Endothelial cell of hepatic sinusoid (primary cell): Measurements from ENCODE around the gene CCNL2.

Source experiments
- in situ Hi-C: cut with HindIII; loops from 2 replicates; pipeline ENCODE4 v1.10.0; 2017; ENCODE audit warnings: low sequenced_read_pairs

CCNL2 gene

DNA sequence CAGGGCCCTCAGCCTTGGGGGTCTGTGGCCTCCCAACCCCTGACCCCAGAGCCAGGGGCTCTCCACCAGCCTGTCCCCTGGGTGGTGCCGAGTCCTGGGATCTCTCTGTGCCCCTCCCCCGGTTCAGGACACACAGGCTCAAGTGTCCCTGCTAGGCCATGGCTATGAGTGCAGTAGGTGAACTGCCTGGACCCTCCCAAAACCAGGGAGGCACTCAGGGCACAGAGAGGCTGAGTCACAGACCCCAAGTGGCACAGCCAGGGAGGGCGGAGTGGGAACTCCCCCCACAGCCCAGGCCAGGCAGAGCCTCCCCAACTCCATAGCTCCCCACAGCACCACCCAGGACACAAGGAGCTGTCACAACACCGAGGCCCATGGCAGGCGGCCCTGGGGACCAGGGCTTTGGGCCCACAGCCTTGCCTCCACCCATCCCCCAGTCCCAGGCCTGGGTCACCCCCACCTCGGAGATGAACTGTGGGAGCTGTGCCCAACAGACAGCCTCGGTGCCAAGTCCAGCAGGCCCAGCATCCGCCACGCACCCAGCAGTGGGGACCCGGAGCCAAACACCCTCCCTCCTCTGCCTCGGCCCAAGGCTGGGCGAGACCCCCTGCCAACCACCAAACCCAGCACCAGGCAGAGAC lies 53.2 kb downstream of the CCNL2 start:
- in situ Hi-C loops: no loop called here

DNA sequence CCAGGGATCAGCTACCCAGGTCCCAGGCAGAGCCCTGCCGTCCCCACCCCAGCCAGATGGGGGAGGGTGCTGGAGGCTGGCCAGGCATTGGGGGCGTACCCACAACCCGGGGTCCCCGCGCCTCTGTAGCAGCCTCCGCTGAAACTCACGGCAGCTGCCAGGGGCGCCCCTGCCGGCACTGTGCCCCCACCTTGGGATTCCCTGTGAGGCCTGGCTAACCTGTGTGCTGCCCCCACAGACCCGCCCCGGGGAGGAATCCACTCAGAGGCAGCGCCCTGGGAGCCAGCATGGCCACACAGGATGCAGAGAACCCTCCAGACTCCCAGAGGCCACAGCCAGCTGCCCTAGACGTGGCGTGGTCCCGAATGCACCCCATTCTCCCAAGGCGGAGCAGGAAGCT lies 53.8 kb downstream of the CCNL2 start:
- in situ Hi-C loops: no loop called here

DNA sequence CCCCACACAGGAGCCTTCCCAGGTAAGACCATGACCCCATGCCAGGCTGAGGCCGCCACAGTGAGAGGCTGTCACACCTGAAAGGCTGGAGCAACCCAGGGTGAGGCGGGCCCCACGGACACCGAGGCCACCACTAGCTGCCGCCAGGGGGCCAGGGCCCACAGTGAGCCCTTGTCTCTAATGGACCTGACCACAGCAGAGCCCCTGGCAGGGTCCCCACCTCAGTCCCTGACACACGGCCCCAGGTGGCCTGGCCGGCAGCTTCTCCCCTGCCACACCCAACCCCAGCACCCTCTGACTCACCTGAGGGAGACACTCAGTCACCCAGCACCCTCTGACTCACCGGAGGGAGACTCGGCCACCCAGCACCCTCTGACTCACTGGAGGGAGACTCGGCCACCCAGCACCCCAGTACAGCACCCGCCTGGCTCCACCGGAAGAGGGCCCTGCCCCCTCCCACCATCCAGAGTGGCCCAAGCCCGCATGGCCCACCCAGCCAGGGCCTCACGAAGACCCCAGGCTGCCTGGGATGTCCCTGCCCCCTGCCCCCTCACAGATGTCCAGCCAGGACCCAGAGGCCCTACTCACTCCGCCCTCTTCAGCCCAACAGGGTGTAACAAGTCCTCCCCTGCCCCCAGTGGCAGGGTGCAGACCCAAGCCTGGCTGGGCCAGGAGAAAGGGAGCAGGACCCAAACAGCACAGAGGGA lies 54.3 kb downstream of the CCNL2 start:
- in situ Hi-C loops: no loop called here

DNA sequence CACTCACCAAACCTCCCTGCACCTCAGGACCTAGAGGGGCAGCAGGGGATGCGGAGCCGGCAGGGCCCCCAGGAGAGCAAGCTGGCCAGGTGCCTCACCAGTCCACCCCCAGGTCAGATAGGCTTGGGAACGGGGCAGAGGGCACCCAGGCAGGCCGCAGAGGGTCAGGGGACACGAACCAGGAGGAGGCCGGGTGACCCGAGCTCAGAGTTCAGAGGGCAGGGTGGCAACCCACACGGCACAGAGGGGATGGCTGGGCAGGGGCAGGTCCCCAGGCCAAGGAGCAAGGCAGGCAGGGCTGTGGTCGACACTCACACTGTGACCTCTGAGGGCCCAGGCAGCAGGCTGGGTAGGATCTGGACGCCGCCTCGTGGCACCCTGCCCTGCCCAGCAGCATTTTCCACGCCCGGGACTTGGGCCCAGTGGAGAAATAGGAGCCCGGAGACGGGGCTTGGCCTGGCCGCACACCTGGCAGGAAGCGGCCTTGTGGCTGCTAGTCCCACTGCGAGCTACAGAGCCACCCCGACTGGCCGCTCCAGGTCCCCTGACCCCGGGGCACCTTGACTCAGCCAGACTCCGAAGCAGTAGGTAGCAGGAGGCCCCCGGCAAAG lies 55.2 kb downstream of the CCNL2 start:
- in situ Hi-C loops: no loop called here

DNA sequence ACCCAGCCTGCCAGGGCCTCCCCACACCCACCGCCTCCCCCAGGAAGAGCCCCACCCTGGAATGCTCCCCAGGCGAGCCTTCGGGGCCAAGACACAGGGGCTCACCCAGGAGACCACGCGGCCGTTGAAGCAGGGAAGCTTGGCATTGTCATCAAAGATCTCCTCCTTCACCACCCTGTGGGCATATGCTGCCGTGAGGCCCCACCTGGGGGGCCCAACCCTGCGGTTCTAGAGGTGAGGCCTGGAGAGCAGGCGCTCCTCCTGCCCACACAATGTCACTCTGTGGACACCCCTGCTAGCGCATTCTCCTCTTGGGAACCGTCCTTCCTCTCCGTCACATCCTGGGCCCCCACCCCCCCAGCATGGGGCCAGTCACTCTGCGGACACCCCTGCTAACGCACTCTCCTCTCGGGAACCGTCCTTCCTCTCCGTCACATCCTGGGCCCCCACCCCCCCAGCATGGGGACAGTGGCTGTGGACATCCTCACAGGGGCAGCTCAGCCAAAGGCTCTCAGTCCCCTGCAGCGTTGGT lies 56.5 kb downstream of the CCNL2 start:
- in situ Hi-C loops: no loop called here

DNA sequence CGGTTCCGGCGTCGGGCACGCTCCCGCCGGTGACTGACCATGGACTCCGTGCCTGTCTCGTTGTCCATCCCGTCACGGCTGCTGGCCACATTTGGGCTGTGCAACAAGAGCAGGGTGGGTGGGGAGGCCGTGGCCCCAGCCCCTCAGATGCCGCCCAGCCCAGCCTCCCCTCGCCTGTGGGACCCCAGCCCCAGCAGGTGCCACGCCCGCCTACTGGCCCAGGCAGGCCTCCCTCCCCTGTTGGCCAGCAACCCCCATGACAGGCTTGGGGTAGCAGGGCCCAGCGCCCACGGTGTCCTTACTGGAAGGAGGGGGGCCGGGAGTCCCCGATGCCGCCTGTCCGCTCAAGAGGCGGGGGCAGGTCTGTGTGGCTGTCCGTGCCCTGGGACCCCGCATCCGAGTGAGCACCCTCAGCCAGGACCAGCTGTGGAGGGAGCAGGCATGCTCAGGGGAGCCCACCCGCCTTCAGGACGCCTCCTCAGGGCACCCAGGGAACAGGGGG lies 57.0 kb downstream of the CCNL2 start:
- in situ Hi-C loops: no loop called here

DNA sequence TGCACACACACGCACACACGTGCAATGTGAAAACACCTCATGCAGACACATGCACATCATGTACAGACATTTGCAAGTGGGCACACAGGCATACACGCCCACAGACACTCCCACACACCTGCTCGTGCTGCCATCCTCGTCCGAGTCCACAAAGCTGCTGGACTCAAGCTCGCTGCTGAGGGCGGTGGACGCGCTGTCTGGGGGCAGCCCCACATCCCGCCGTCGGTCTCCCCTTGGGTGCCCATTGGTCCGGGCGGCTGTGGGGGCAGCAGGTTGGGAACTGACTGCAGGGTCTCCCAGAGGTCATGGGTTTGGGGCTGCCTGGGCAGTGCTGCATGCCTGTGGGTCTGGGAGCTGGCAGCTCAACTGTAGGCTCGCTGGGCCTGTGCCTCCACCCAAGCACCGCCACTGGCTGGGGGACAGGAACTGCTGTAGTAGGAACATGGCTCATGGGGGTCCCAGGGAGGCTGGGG lies 57.5 kb downstream of the CCNL2 start:
- in situ Hi-C loops: no loop called here

DNA sequence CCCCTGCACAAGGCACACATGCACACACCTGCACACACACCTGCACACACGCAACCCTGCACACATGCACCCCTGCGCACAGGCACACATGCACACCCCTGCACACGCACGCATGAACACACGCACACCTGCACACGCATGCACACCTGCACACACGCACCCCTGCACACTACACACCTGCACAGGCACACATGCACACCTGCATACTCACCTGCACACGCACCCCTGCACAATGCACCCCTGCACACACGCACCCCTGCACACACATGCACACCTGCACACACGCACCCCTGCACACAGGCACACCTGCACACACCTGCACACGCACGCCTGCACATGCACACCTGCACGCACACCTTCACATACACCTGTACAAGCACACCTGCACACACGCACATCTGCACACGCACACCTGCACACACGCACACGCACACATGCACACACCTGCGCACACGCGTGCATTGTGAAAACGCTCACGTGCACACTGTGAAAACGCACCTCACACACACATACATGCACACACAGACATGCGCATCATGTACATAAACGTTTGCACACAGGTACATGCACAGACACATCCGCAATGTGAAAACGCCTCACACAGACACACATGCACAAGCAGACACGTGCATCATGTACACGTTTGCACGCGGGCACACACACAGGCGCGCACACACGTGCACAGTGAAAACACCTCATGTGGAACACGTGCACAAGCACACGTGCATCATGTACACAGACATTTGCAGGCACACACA lies 58.2 kb downstream of the CCNL2 start:
- in situ Hi-C loops: no loop called here

DNA sequence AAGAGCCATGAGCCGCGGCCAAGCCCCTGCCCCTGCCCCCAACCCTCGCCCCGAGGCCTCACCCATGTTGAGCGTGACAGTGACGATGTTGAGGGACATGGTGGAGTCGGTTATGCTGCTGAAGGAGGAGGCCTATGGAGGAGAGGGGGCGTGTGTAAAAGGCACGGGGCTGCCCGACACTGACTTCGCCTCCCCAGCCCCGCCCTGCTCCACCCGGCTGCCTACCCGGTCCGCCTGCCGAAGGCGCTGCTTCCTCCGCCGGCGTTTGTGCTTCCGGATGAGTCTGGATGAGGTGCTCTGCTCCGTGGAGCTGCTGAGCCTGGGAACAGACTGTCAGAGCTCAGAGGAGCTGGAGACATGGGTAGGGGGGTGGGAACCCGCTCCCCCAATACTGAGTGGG lies 59.0 kb downstream of the CCNL2 start:
- in situ Hi-C loops: no loop called here

DNA sequence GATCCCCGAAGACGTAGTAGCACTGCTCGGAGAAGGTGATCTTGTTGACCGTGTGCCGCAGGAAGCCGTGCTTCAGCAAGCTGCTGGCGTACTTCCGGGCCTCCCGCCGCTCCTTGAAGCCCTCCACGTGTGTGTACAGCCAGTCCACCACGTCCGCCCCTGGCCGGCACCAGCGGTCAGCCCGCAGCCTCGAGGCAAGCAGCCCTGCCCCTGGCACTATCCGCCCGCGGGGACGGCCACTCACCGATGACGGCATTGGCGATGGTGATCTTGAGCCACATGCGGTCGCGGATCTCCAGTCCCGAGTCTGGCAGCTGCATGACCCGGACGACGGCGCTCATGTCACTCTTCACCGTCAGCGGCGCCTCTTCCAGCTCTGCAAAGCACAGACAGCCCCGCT lies 60.9 kb downstream of the CCNL2 start:
- in situ Hi-C loops: no loop called here

DNA sequence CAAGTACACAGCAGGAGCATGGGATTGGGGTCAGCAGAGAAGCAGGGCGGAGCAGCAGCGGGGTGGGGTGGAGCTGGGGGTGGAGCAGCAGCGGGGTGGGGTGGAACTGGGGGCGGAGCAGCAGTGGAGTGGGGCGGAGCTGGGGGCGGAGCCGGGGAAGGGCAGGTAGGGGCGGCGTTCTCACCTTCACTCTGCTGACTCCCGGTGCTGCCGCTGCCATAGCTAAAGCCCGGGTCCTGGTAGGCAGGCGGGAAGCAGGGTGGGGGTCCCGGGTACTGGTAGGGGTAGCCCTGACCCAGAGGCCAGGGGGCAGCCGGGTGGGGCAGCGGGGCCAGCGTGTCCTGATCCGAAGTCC lies 61.4 kb downstream of the CCNL2 start:
- in situ Hi-C loops: no loop called here

DNA sequence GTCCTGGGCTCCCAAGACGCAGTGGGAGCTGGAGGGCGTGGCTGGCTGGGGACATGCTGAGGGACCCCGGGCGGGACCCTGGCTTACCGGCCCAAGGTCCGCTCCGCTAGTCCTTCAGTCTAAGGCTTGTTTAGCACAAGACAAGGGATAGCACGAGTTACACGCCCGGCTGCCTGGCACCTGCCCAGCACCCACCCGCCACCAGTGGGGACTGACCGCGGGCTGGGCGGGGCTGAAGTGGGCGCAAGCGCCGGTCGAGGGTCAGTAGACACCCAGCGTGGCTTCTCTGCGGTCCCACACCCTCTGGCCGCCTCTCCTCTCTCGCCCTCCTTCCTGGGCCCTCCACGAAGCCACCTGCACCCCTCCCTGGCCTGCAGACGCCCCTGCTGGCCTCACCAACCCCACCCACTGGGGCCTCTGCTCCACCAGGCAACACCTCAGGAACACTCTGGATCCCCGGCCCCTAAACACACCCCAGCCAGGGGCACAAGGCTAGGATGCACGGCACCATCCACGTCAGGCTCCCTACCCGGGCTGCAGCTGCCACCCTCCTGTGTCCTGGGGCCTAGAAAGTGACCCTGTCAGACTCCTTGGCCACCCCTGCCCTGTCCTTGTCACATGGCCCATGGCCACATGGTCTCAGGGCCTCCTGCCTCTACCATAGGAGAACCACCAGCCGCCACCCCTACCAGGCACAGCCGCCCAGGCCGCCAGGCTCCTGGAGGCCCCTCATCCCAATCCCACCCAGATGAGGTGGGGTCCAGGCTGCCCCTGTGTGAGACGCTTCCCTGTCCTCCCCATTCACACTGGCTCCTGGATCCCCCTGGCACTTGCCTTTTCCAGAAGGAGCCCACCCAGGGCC lies 62.0 kb downstream of the CCNL2 start:
- in situ Hi-C loops: no loop called here

DNA sequence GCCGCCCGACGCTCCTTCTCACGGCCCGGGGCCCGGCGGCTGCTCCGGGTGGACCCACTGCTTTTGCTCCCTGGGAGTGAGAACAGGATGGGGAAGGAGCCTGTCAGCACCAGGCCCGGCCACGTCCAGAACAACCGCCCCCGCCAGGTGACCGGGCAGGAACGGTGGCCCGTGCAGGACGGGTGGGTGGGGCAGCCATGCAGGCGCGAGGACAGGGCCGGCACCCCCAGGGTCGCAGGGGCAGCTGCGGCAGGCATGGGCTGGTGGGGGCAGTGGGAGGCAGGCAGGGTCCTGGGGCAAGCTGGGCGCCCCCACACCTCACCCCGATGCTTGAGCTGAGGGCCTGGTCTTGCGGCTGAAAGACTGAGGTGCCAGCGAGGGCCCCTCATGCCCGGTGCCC lies 62.7 kb downstream of the CCNL2 start:
- in situ Hi-C loops: no loop called here

DNA sequence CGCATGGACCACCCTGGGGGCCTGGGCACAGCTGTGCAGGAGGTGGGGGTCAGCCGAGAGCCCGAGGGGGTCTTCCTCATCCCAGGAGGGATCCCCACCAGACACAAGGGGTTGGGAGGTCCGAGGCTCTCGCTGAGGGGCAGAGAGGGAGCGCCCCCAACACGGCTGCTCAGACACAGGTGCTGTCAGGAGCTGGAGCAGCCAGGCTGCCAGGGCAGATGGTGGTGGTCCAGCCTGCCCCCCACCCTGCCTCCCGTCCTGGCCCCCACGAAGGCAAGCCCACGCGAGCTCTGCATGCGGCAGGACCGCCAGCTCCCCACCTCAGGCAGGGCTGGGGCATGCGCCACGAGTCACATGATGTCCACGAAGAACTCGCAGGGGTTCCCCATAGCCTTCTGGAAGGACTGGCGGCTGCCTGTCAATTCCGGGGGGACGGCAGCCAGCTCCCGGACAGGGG lies 63.3 kb downstream of the CCNL2 start:
- in situ Hi-C loops: no loop called here
